Sigmoid colon (tissue), 4 donors: ENCODE data around the gene C19orf12.

Source experiments
- POLR2A ChIP-seq, 2 donors: fragments of 450-650 bp; IDR thresholded peaks; one replicate each; pipeline ENCODE4 v1.6.1; 2016; ENCODE audit warnings: antibody characterized with exemption in 2 of 2, mild to moderate bottlenecking in 2 of 2, moderate library complexity in 2 of 2
- POLR2AphosphoS5 ChIP-seq, 4 donors: sonication (generic); formaldehyde crosslinking; IDR thresholded peaks; one replicate each; pipeline ENCODE4 v1.6.1; 2017; ENCODE audit warnings: antibody characterized with exemption in 4 of 4
- TF ChIP-seq, protein P1 (sequence below), 4 experiments: fragments of 450-650 bp in 3 of 4; fragments of 200-600 bp in 1 of 4; IDR thresholded peaks; one replicate each; pipeline ENCODE4 v1.5.1; 2016 to 2019; ENCODE audit warnings: antibody characterized with exemption in 4 of 4, mild to moderate bottlenecking in 3 of 4, moderate library complexity in 2 of 4

DNA sequence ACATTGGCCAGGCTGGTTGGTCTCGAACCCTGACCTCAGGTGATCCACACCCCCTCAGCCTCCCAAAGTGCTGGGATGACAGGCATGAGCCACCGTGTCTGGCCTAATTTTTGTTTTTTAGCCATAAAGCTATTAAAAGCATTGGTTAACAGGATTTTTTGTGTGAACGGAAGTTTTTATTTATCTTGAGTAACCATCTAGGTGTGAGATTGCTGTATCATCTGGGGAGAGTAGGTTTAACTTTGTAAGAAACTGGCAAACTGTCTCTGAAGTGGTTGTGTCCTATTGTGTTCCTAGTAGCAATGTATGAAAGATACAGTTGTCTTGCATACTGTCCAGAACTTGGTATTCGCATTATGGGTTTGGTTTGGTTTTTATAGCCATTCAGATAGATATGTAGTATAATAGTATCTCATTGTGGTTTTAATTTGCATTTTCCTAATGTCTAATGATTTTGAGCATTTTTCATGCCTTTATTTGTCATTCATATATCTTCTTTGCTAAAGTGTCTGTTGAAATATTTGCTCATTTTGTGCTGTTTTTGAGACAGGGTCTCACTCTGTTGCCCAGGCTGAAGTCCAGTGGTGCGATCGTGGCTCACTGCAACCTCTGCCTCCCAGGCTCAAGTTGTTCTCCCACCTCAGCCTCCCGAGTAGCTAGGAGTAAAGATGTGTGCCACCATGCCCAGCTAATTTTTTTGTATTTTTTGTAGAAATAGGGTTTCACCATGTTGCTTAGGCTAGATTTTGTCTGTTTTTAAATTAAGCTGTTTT lies 63.3 kb downstream of the C19orf12 start:
- TF ChIP-seq, protein P1, sequence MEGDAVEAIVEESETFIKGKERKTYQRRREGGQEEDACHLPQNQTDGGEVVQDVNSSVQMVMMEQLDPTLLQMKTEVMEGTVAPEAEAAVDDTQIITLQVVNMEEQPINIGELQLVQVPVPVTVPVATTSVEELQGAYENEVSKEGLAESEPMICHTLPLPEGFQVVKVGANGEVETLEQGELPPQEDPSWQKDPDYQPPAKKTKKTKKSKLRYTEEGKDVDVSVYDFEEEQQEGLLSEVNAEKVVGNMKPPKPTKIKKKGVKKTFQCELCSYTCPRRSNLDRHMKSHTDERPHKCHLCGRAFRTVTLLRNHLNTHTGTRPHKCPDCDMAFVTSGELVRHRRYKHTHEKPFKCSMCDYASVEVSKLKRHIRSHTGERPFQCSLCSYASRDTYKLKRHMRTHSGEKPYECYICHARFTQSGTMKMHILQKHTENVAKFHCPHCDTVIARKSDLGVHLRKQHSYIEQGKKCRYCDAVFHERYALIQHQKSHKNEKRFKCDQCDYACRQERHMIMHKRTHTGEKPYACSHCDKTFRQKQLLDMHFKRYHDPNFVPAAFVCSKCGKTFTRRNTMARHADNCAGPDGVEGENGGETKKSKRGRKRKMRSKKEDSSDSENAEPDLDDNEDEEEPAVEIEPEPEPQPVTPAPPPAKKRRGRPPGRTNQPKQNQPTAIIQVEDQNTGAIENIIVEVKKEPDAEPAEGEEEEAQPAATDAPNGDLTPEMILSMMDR (IDR thresholded peaks at IDR 0.05), result no peak
- TF ChIP-seq POLR2AphosphoS5 (IDR thresholded peaks at IDR 0.05) (no peak), POLR2A (IDR thresholded peaks at IDR 0.05) (no peak)
